Measurements from ENCODE around the gene IQSEC1.
A peak's percentile ranks its signal among the peaks of the same experiment; 100 is the strongest.

IQSEC1 gene

GRCh38 chr3:12993517-12994356, 79.5 kb downstream of the IQSEC1 start:
- H3K14ac ChIP-seq (ENCODE audit: low read length in 2 of 2), result peak overlapping the region in 1 of 2 experiments; percentile 74
- peak overlapping the region in 1 of 2 experiments; percentile 83 for H3K23ac ChIP-seq (ENCODE audit: low read length in 2 of 2)
- peak overlapping the region; percentile 21 to 57 for H3K4ac ChIP-seq (ENCODE audit: low read depth in 1 of 2, low read length in 2 of 2)
- H3K4me3 ChIP-seq (ENCODE audit: insufficient read depth in 1 of 2, low read depth in 1 of 2, low read length in 2 of 2), result peak overlapping the region; percentile 73 to 94
- WGBS, result 1% methylated on average over 59 of the region's 114 CpGs
- no peaks in the 10 kb centered on the region for H3K9me3 ChIP-seq (ENCODE audit: control insufficient read depth, low read length)
- peaks cover 30% of the 10 kb centered on the region for H3K4me1 ChIP-seq (ENCODE audit: control insufficient read depth, insufficient read depth, low read depth, low read length)
- peaks cover 3% of the 10 kb centered on the region for H3K79me1 ChIP-seq (replicated peaks; ENCODE audit: low read length, poor library complexity, severe bottlenecking)
- peak; percentile 40 for DNase-seq
- peak overlapping the region; percentile 91 for H3K9ac ChIP-seq (ENCODE audit: low read length)
- no peak overlapping the region for H2BK15ac ChIP-seq (ENCODE audit: low read depth, poor library complexity, severe bottlenecking)
- H3K27ac ChIP-seq (ENCODE audit: low read length, poor library complexity, severe bottlenecking), result no peak overlapping the region
- H4K91ac ChIP-seq (ENCODE audit: low read length), result peak overlapping the region; percentile 34
- H2AFZ ChIP-seq (ENCODE audit: low read depth, low read length), result peak overlapping the region; percentile 33
- peak overlapping the region; percentile 74 for H4K8ac ChIP-seq (ENCODE audit: low read length)
- no peaks in the 10 kb centered on the region for H3K27me3 ChIP-seq (ENCODE audit: control insufficient read depth in 1 of 2, insufficient read depth in 1 of 2, low read length in 2 of 2)
- peak overlapping the region; percentile 56 to 63 for H3K18ac ChIP-seq (ENCODE audit: low read depth in 1 of 2, low read length in 2 of 2)
- no peaks in the 10 kb centered on the region for H3K36me3 ChIP-seq (ENCODE audit: control insufficient read depth in 1 of 2, insufficient read depth in 2 of 2, low read depth in 1 of 2, low read length in 2 of 2)
- no peak overlapping the region for H2AK5ac ChIP-seq (ENCODE audit: low read length, severe bottlenecking)
- H2BK12ac ChIP-seq (ENCODE audit: low read length in 2 of 2), result peak overlapping the region in 1 of 2 experiments; percentile 11
- H2BK5ac ChIP-seq (ENCODE audit: low read depth, low read length, poor library complexity, severe bottlenecking), result no peak overlapping the region
- peak overlapping the region; percentile 77 for H2BK120ac ChIP-seq (ENCODE audit: low read depth, low read length)
- peak overlapping the region; percentile 95 for H3K4me2 ChIP-seq (ENCODE audit: low read length, poor library complexity, severe bottlenecking)

GRCh38 chr3:12992629-12993516, 80.4 kb downstream of the IQSEC1 start:
- 24% methylated on average over 17 of the region's 24 CpGs for WGBS
- no peak overlapping the region for H2BK120ac ChIP-seq (ENCODE audit: low read depth, low read length)
- peaks cover 5% of the 10 kb centered on the region for H3K79me1 ChIP-seq (replicated peaks; ENCODE audit: low read length, poor library complexity, severe bottlenecking)
- peak overlapping the region; percentile 95 for H3K4me2 ChIP-seq (ENCODE audit: low read length, poor library complexity, severe bottlenecking)
- no peaks in the 10 kb centered on the region for H3K9me3 ChIP-seq (ENCODE audit: control insufficient read depth, low read length)
- no peak overlapping the region for H4K91ac ChIP-seq (ENCODE audit: low read length)
- H3K9ac ChIP-seq (ENCODE audit: low read length), result no peak overlapping the region
- H3K14ac ChIP-seq (ENCODE audit: low read length in 2 of 2), result no peak overlapping the region
- H3K36me3 ChIP-seq (ENCODE audit: control insufficient read depth in 1 of 2, insufficient read depth in 2 of 2, low read depth in 1 of 2, low read length in 2 of 2), result no peaks in the 10 kb centered on the region
- H3K18ac ChIP-seq (ENCODE audit: low read depth in 1 of 2, low read length in 2 of 2), result no peak overlapping the region
- peak overlapping the region; percentile 73 to 79 for H3K4me3 ChIP-seq (ENCODE audit: insufficient read depth in 1 of 2, low read depth in 1 of 2, low read length in 2 of 2)
- H3K23ac ChIP-seq (ENCODE audit: low read length in 2 of 2), result peak overlapping the region in 1 of 2 experiments; percentile 6
- no peak overlapping the region for H3K27ac ChIP-seq (ENCODE audit: low read length, poor library complexity, severe bottlenecking)
- peaks cover 30% of the 10 kb centered on the region for H3K4me1 ChIP-seq (ENCODE audit: control insufficient read depth, insufficient read depth, low read depth, low read length)
- H2BK12ac ChIP-seq (ENCODE audit: low read length in 2 of 2), result peak overlapping the region in 1 of 2 experiments; percentile 59
- H2AFZ ChIP-seq (ENCODE audit: low read depth, low read length), result no peak overlapping the region
- DNase-seq, result peak; percentile 39
- no peak overlapping the region for H2BK5ac ChIP-seq (ENCODE audit: low read depth, low read length, poor library complexity, severe bottlenecking)
- no peaks in the 10 kb centered on the region for H3K27me3 ChIP-seq (ENCODE audit: control insufficient read depth in 1 of 2, insufficient read depth in 1 of 2, low read length in 2 of 2)
- no peak overlapping the region for H2BK15ac ChIP-seq (ENCODE audit: low read depth, poor library complexity, severe bottlenecking)
- no peak overlapping the region for H3K4ac ChIP-seq (ENCODE audit: low read depth in 1 of 2, low read length in 2 of 2)
- no peak overlapping the region for H2AK5ac ChIP-seq (ENCODE audit: low read length, severe bottlenecking)
- H4K8ac ChIP-seq (ENCODE audit: low read length), result no peak overlapping the region

GRCh38 chr3:12991861-12992281, 81.4 kb downstream of the IQSEC1 start:
- Histone ChIP-seq H3K4ac (ENCODE audit: low read depth in 1 of 2, low read length in 2 of 2) (no peak overlapping the region), H3K4me2 (ENCODE audit: low read length, poor library complexity, severe bottlenecking) (no peak overlapping the region), H2BK12ac (ENCODE audit: low read length in 2 of 2) (no peak overlapping the region), H3K27ac (ENCODE audit: low read length, poor library complexity, severe bottlenecking) (no peak overlapping the region), H3K79me1 (replicated peaks; ENCODE audit: low read length, poor library complexity, severe bottlenecking) (peaks cover 8% of the 10 kb centered on the region), H2AK5ac (ENCODE audit: low read length, severe bottlenecking) (no peak overlapping the region), H3K36me3 (ENCODE audit: control insufficient read depth in 1 of 2, insufficient read depth in 2 of 2, low read depth in 1 of 2, low read length in 2 of 2) (peaks cover 0 to 4% of the 10 kb centered on the region in 2 experiments), H2BK15ac (ENCODE audit: low read depth, poor library complexity, severe bottlenecking) (no peak overlapping the region), H4K91ac (ENCODE audit: low read length) (no peak overlapping the region), H3K9me3 (ENCODE audit: control insufficient read depth, low read length) (no peaks in the 10 kb centered on the region), H2AFZ (ENCODE audit: low read depth, low read length) (no peak overlapping the region), H3K14ac (ENCODE audit: low read length in 2 of 2) (no peak overlapping the region), H4K8ac (ENCODE audit: low read length) (no peak overlapping the region), H3K27me3 (ENCODE audit: control insufficient read depth in 1 of 2, insufficient read depth in 1 of 2, low read length in 2 of 2) (no peaks in the 10 kb centered on the region), H3K18ac (ENCODE audit: low read depth in 1 of 2, low read length in 2 of 2) (no peak overlapping the region), H3K4me1 (ENCODE audit: control insufficient read depth, insufficient read depth, low read depth, low read length) (peaks cover 30% of the 10 kb centered on the region), H2BK5ac (ENCODE audit: low read depth, low read length, poor library complexity, severe bottlenecking) (no peak overlapping the region), H2BK120ac (ENCODE audit: low read depth, low read length) (no peak overlapping the region), H3K4me3 (ENCODE audit: insufficient read depth in 1 of 2, low read depth in 1 of 2, low read length in 2 of 2) (no peak overlapping the region), H3K23ac (ENCODE audit: low read length in 2 of 2) (no peak overlapping the region), H3K9ac (ENCODE audit: low read length) (no peak overlapping the region)
- no peak for DNase-seq
- WGBS, result 80% methylated on average over 9 of the region's 9 CpGs

- Histone ChIP-seq H2BK12ac (ENCODE audit: low read length in 2 of 2) (peak overlapping the region in 1 of 2 experiments; percentile 64), H3K36me3 (ENCODE audit: control insufficient read depth in 1 of 2, insufficient read depth in 2 of 2, low read depth in 1 of 2, low read length in 2 of 2) (peaks cover 0 to 4% of the 10 kb centered on the region in 2 experiments), H3K27ac (ENCODE audit: low read length, poor library complexity, severe bottlenecking) (no peak overlapping the region)
Observed at GRCh38 chr3:12991481-12991837, 81.8 kb downstream of the IQSEC1 start.

More at GRCh38 chr3:12991481-12991837, 81.8 kb downstream of the IQSEC1 start:
- H3K23ac ChIP-seq (ENCODE audit: low read length in 2 of 2), result no peak overlapping the region
- H2BK5ac ChIP-seq (ENCODE audit: low read depth, low read length, poor library complexity, severe bottlenecking), result no peak overlapping the region
- H3K9ac ChIP-seq (ENCODE audit: low read length), result no peak overlapping the region
- H3K4me1 ChIP-seq (ENCODE audit: control insufficient read depth, insufficient read depth, low read depth, low read length), result peaks cover 30% of the 10 kb centered on the region
- WGBS, result 77% methylated on average over 1 of the region's 2 CpGs
- no peak overlapping the region for H4K8ac ChIP-seq (ENCODE audit: low read length)
- H3K4me3 ChIP-seq (ENCODE audit: insufficient read depth in 1 of 2, low read depth in 1 of 2, low read length in 2 of 2), result no peak overlapping the region
- H3K79me1 ChIP-seq (replicated peaks; ENCODE audit: low read length, poor library complexity, severe bottlenecking), result peaks cover 11% of the 10 kb centered on the region
- H3K27me3 ChIP-seq (ENCODE audit: control insufficient read depth in 1 of 2, insufficient read depth in 1 of 2, low read length in 2 of 2), result no peaks in the 10 kb centered on the region
- no peak for DNase-seq
- no peak overlapping the region for H2BK15ac ChIP-seq (ENCODE audit: low read depth, poor library complexity, severe bottlenecking)
- H2BK120ac ChIP-seq (ENCODE audit: low read depth, low read length), result no peak overlapping the region
- no peak overlapping the region for H2AK5ac ChIP-seq (ENCODE audit: low read length, severe bottlenecking)
- H3K4ac ChIP-seq (ENCODE audit: low read depth in 1 of 2, low read length in 2 of 2), result peak overlapping the region in 1 of 2 experiments; percentile 16
- no peak overlapping the region for H4K91ac ChIP-seq (ENCODE audit: low read length)
- no peaks in the 10 kb centered on the region for H3K9me3 ChIP-seq (ENCODE audit: control insufficient read depth, low read length)
- no peak overlapping the region for H3K14ac ChIP-seq (ENCODE audit: low read length in 2 of 2)
- no peak overlapping the region for H3K18ac ChIP-seq (ENCODE audit: low read depth in 1 of 2, low read length in 2 of 2)
- no peak overlapping the region for H2AFZ ChIP-seq (ENCODE audit: low read depth, low read length)
- H3K4me2 ChIP-seq (ENCODE audit: low read length, poor library complexity, severe bottlenecking), result no peak overlapping the region

Data from mesenchymal stem cell (in vitro differentiated cells and primary cell).